GM12878 (cell line): ENCODE data around the gene ZDHHC14. TPM values are rescaled to one million over a fixed set of nuclear protein-coding genes. Genes with fewer than 3 reads are reported as not detected.

ENCODE experiments used
- ATAC-seq: fragments of 200-7000 bp; cut with Tn5 transposase; 3 replicates; pipeline ENCODE4 v1.9.1; 2020; ENCODE audit warnings: mild to moderate bottlenecking, moderate library complexity
- BruUV-seq: library from RNA; stranded (reverse); fragments of 400-500 nt; replicated peaks from 2 replicates; lab custom pipeline; 2021; lab: Mats Ljungman, UMichigan
- CTCF ChIA-PET: fragments of 300-600 bp; sonication (Branson Sonifier 250); formaldehyde crosslinking; extraction: SDS; loops from one replicate; lab custom pipeline; 2021; ENCODE audit warnings: inconsistent platforms; lab: Yijun Ruan, JAX
- POLR2A ChIA-PET: fragments of 350-600 bp; formaldehyde crosslinking; extraction: SDS; loops from one replicate; lab custom pipeline; 2021; ENCODE audit warnings: inconsistent platforms; lab: Charles Lee
- RAD21 ChIA-PET: fragments of 300-600 bp; sonication (Branson Sonifier 250); formaldehyde crosslinking; loops from one replicate; lab custom pipeline; 2023; ENCODE audit warnings: antibody characterized with exemption; ENCODE audit not compliant: unreplicated experiment; lab: Charles Lee
- SMC1A ChIA-PET: fragments of 300-600 bp; sonication (Branson Sonifier 250); formaldehyde crosslinking; loops from one replicate; lab custom pipeline; 2023; ENCODE audit not compliant: unreplicated experiment, uncharacterized antibody; lab: Charles Lee
- DNase-seq: peaks from one replicate; pipeline ENCODE4 v3.0.0-alpha.2; 2011; ENCODE audit warnings: low read depth, low spot score
- FAIRE-seq: peaks from 3 replicates; lab custom pipeline; 2011; peaks lifted over from hg19 to GRCh38; lab: Jason Lieb, UNC
- H2AFZ ChIP-seq: 2 replicates; pipeline ENCODE4 v1.6.0; 2011; ENCODE audit warnings: low read depth, low read length, control low read depth; ENCODE audit not compliant: control insufficient read depth
- H3K27ac ChIP-seq: 2 replicates; pipeline ENCODE4 v1.5.1; 2011; ENCODE audit warnings: control low read depth; ENCODE audit not compliant: control insufficient read depth, insufficient read depth
- H3K27me3 ChIP-seq, 2 experiments: replicated peaks in 1 of 2; 2 replicates each; pipeline versions ENCODE4 v1.6.0 to v1.6.1; 2011; ENCODE audit warnings: low read length in 1 of 2; ENCODE audit not compliant: control insufficient read depth in 2 of 2, insufficient read depth in 2 of 2
- H3K36me3 ChIP-seq, 2 experiments: 2 replicates each; pipeline ENCODE4 v1.5.1; 2011; ENCODE audit warnings: low read length in 1 of 2; ENCODE audit not compliant: control insufficient read depth in 2 of 2, insufficient read depth in 2 of 2
- H3K4me1 ChIP-seq: 2 replicates; pipeline ENCODE4 v1.6.1; 2011; ENCODE audit warnings: mild to moderate bottlenecking, low read length, moderate library complexity, mixed read lengths; ENCODE audit not compliant: control insufficient read depth, insufficient read depth
- H3K4me2 ChIP-seq: 2 replicates; pipeline ENCODE4 v1.6.0; 2011; ENCODE audit warnings: control low read depth; ENCODE audit not compliant: control insufficient read depth, insufficient read depth
- H3K4me3 ChIP-seq: fragments of 200-600 bp; sonication (generic); 2 replicates; pipeline ENCODE4 v1.5.1; 2016
- H3K79me2 ChIP-seq: 2 replicates; pipeline ENCODE4 v1.6.0; 2011; ENCODE audit warnings: low read length; ENCODE audit not compliant: control insufficient read depth, insufficient read depth
- H3K9ac ChIP-seq: 2 replicates; pipeline ENCODE4 v1.8.0; 2011; ENCODE audit warnings: low read length, control low read depth, mixed read lengths; ENCODE audit not compliant: control insufficient read depth, insufficient read depth
- H3K9me3 ChIP-seq: replicated peaks from 3 replicates; pipeline ENCODE4 v1.5.1; 2011; ENCODE audit warnings: mild to moderate bottlenecking, low read length; ENCODE audit not compliant: control insufficient read depth, insufficient read depth
- H4K20me1 ChIP-seq: 2 replicates; pipeline ENCODE4 v1.6.0; 2011; ENCODE audit not compliant: control insufficient read depth, insufficient read depth
- BCL11A ChIP-seq: IDR thresholded peaks from 2 replicates; pipeline ENCODE4 v1.6.1; 2011; ENCODE audit warnings: low read depth, low read length
- CBX5 ChIP-seq: sonication (generic); IDR thresholded peaks from 2 replicates; pipeline ENCODE4 v1.6.1; 2016; ENCODE audit warnings: low read depth, moderate library complexity, mild to moderate bottlenecking, inconsistent platforms
- EGR1 ChIP-seq, 2 experiments: IDR thresholded peaks; 1 replicate in 1 of 2; 2 replicates in 1 of 2; pipeline ENCODE4 v1.6.1; 2011 to 2012; ENCODE audit warnings: low read depth in 2 of 2, low read length in 2 of 2, borderline replicate concordance in 1 of 2, mild to moderate bottlenecking in 1 of 2, moderate library complexity in 1 of 2
- MTA2 ChIP-seq: fragments of 450-650 bp; IDR thresholded peaks from 2 replicates; pipeline ENCODE4 v1.6.1; 2016; ENCODE audit warnings: low read depth, mild to moderate bottlenecking, moderate library complexity
- NR2C1 ChIP-seq: fragments of 450-650 bp; IDR thresholded peaks from 2 replicates; pipeline ENCODE4 v1.6.1; 2017; ENCODE audit warnings: antibody characterized with exemption, mild to moderate bottlenecking, moderate library complexity
- RELA ChIP-seq: fragments of 450-650 bp; IDR thresholded peaks from 2 replicates; pipeline ENCODE4 v1.8.0; 2014; ENCODE audit warnings: borderline replicate concordance; ENCODE audit not compliant: partially characterized antibody
- SMC3 ChIP-seq: IDR thresholded peaks from 2 replicates; pipeline ENCODE4 v1.6.1; 2011; ENCODE audit warnings: low read length, improper control_type of control experiment, borderline replicate concordance
- TARDBP ChIP-seq: IDR thresholded peaks from 2 replicates; pipeline ENCODE4 v1.6.1; 2016; ENCODE audit warnings: borderline replicate concordance
- TCF7 ChIP-seq: IDR thresholded peaks from 2 replicates; pipeline ENCODE4 v1.6.1; 2014; ENCODE audit warnings: antibody characterized with exemption, borderline replicate concordance
- ZBTB40 ChIP-seq: fragments of 450-650 bp; IDR thresholded peaks from 2 replicates; pipeline ENCODE4 v1.6.1; 2016; ENCODE audit warnings: mild to moderate bottlenecking, moderate library complexity, borderline replicate concordance
- WGBS: methylation state at CpG from one replicate; pipeline ENCODE4 v1.1.6; 2016; ENCODE audit warnings: low lambda C conversion rate; ENCODE audit not compliant: insufficient replicate concordance, insufficient coverage; ENCODE audit errors: missing lambda C conversion rate; 5-methylcytosine and 5-hydroxymethylcytosine counted together
- in situ Hi-C: fragments of 300-500 bp; cut with MboI; formaldehyde crosslinking; loops from 9 replicates; pipeline ENCODE4 v1.14.3; 2018; ENCODE audit warnings: mixed read lengths
- intact Hi-C: fragments of 100-400 bp; cut with micrococcal nuclease; formaldehyde crosslinking; loops from one replicate; pipeline ENCODE4 v1.14.2; 2022; ENCODE audit not compliant: unreplicated experiment
- polyA plus RNA-seq, 11 experiments: library from polyadenylated mRNA; depleted of rRNA in 4 of 11; unstranded in 6 of 11; stranded (reverse) in 5 of 11; fragments of >200 nt; fragmentation: Nextera tagmentation in 4 of 11; fragmentation: Illumina TruSeq in 1 of 11; extraction: Ambion mirVana in 4 of 11; extraction: Trizol in 1 of 11; gene quantifications; 1 replicate in 1 of 11; 2 replicates in 10 of 11; pipeline versions ENCODE4 v1.2.1 to v1.2.3, GENCODE V29; 2011 to 2016; ENCODE audit warnings: inconsistent platforms in 2 of 11, missing spikeins in 2 of 11, low read depth in 1 of 11
- total RNA-seq, 4 experiments: library from RNA; depleted of rRNA in 3 of 4; stranded (reverse); fragments of >200 nt in 3 of 4; fragmentation: Illumina TruSeq in 1 of 4; extraction: Trizol in 1 of 4; gene quantifications; 2 replicates each; pipeline versions ENCODE4 v1.2.1 to v1.2.3, GENCODE V29; 2013 to 2021
- TF ChIP-seq, protein P1 (sequence below): fragments of 450-650 bp; formaldehyde crosslinking; IDR thresholded peaks from 2 replicates; pipeline ENCODE4 v1.4.0; 2022; ENCODE audit warnings: mild to moderate bottlenecking, moderate library complexity
- TF ChIP-seq, protein P2 (sequence below): IDR thresholded peaks from 2 replicates; pipeline ENCODE4 v1.6.1; 2011; ENCODE audit warnings: low read depth, low read length, improper control_type of control experiment, borderline replicate concordance

Gene ZDHHC14
- total and polyA plus RNA-seq, 10 of the 15 experiments (the other 5 are each of a cell fraction or from before 2014, with no cell fraction given) = 0.15 to 16.0 (median 0.76) TPM; not detected in 1

DNA sequence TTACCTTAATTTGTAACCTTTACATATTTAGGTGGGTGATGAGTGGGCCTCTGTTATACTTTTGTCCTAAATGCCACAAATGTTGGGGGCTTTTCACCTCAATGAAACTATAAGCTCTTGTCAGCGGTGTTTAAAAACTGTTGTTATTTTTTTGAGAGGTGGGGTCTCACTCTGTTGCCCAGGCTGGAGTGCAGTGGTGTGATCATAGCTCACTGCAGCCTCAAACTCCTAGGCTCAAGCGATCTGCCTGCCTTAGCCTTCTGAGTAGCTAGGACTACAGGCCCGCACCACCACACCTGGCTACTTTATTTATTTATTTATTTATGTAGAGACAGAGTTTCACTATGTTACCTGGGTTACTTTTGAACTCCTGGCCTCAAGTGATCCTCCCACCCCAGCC, 66.7 kb downstream of the ZDHHC14 start (continued):
- TF ChIP-seq, protein P1, sequence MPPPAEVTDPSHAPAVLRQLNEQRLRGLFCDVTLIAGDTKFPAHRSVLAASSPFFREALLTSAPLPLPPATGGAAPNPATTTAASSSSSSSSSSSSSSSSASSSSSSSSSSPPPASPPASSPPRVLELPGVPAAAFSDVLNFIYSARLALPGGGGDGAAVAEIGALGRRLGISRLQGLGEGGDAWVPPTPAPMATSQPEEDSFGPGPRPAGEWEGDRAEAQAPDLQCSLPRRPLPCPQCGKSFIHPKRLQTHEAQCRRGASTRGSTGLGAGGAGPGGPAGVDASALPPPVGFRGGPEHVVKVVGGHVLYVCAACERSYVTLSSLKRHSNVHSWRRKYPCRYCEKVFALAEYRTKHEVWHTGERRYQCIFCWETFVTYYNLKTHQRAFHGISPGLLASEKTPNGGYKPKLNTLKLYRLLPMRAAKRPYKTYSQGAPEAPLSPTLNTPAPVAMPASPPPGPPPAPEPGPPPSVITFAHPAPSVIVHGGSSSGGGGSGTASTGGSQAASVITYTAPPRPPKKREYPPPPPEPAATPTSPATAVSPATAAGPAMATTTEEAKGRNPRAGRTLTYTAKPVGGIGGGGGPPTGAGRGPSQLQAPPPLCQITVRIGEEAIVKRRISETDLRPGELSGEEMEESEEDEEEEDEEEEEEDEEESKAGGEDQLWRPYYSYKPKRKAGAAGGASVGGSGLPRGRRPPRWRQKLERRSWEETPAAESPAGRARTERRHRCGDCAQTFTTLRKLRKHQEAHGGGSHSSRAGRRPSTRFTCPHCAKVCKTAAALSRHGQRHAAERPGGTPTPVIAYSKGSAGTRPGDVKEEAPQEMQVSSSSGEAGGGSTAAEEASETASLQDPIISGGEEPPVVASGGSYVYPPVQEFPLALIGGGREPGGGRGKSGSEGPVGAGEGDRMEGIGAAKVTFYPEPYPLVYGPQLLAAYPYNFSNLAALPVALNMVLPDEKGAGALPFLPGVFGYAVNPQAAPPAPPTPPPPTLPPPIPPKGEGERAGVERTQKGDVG (CRISPR knock-in tag) = no peak
- TF ChIP-seq CBX5 (no peak), EGR1 (IDR thresholded peaks at IDR 0.05; ENCODE audit: borderline replicate concordance in 1 of 2, low read depth in 2 of 2, low read length in 2 of 2) (no peak), TCF7 (no peak)
- TF ChIP-seq, all 136 proteins: peak for 0

DNA sequence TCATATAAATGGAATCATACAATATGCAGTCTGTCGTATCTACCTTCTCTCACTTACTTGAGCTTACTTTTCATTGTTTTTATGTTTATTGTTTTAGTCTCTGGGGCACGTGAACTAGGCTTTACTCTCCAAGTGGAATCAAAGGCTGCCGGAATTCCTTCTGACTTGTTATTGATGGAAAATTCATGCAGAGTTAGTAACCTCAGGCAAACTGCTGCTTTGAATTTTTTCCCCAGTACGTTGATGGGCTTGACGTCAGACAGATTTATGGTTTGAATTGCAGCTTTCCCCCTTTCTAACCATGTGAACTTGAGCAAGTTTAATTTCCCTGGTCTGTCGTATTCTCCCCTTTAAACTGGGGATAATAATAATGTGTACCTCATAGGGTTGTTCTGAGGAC, 68.6 kb downstream of the ZDHHC14 start:
- RAD21 ChIA-PET = no interaction called here
- Histone ChIP-seq H3K9ac (no peak overlapping the region), H3K4me1 (no peaks in the 10 kb centered on the region), H2AFZ (no peak overlapping the region), H3K9me3 (no peaks in the 10 kb centered on the region; the same call in 2 of the 3 replicates), H3K4me3 (no peak overlapping the region), H3K36me3 (no peaks in the 10 kb centered on the region), H4K20me1 (no peaks in the 10 kb centered on the region), H3K27me3 (no peaks in the 10 kb centered on the region), H3K4me2 (no peak overlapping the region), H3K27ac (no peak overlapping the region), H3K79me2 (no peaks in the 10 kb centered on the region)
- in situ Hi-C loops = no loop called here
- 84% methylated on average over 6 of the region's 6 CpGs for WGBS
- ATAC-seq (no peak), DNase-seq (no peak), FAIRE-seq (no peak)
- CTCF ChIA-PET = interaction anchor here (1.4 to 1.6 kb wide), 2 partner anchors 10 to 64 kb away, joined by 4 read pairs; no protein-coding TSS in a partner anchor
- intact Hi-C loops = no loop called here
- BruUV-seq = no TSS peak
- POLR2A ChIA-PET = interaction anchor here (0.7 kb wide), 1 partner anchor 55 kb away, joined by 4 read pairs; no protein-coding TSS in a partner anchor
- SMC1A ChIA-PET = interaction anchor here (0.7 to 10.8 kb wide), 2 partner anchors 13 to 21 kb away, joined by 3 to 88 read pairs; no protein-coding TSS in a partner anchor
- TF ChIP-seq ZBTB40 (no peak), RELA (no peak), TARDBP (no peak), SMC3 (no peak), NR2C1 (no peak), MTA2 (no peak), BCL11A (no peak)
- TF ChIP-seq, protein P2, sequence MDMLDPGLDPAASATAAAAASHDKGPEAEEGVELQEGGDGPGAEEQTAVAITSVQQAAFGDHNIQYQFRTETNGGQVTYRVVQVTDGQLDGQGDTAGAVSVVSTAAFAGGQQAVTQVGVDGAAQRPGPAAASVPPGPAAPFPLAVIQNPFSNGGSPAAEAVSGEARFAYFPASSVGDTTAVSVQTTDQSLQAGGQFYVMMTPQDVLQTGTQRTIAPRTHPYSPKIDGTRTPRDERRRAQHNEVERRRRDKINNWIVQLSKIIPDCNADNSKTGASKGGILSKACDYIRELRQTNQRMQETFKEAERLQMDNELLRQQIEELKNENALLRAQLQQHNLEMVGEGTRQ = no peak
